HG03196 (cell line): ENCODE results near the gene PFKFB1.

Experiments used
- ATAC-seq: cut with Tn5 transposase; IDR thresholded peaks from one replicate; pipeline ENCODE4 v1.9.1; 2021; ENCODE audit not compliant: unreplicated experiment

PFKFB1 gene

DNA sequence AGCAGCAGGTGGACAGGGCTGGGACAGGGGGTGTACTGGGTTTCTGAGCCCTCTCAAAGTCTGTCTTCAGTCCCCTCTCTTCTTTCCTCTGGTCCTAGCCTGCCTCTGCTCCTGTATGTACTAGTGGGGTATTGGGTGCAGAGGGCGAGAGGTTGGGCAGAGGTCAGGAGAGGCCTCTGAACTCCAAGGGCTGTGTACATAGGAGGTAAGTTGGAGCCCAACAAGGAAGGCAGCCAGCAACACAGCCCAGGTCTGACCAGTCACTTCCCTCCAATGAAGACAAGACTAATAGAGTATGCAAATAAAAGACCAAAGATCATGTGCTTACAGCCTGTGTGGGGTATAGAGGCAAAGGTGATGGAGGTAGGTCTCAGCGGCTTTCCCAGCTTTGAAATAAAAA is at the start of gene PFKFB1:
Gene PFKFB1, minus strand, starts transcription at position 90 of the 400 bp plus-strand sequence. CDS start 181 bp downstream, outside the sequence.
- ATAC-seq: no peak

DNA sequence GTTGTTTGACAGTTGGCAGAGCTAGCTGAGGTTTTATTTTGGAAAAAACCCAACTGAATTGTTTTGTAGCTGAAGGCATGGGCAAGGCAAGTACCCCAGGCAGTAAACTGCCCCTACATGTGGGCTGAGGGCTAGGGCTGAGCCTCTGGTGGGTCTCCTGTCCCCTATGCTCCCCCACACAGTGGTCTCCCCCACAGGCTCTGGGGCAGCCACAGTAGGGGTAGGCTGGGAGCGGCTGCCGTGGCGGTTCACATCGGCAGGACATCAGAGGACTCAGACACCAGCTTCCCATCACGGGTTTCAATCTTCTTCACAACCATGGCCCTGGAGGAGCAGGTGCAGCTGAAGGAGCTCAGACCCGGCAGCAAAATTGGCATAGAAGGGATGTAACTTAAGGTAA is 47.5 kb upstream of the PFKFB1 start:
- ATAC-seq: no peak

DNA sequence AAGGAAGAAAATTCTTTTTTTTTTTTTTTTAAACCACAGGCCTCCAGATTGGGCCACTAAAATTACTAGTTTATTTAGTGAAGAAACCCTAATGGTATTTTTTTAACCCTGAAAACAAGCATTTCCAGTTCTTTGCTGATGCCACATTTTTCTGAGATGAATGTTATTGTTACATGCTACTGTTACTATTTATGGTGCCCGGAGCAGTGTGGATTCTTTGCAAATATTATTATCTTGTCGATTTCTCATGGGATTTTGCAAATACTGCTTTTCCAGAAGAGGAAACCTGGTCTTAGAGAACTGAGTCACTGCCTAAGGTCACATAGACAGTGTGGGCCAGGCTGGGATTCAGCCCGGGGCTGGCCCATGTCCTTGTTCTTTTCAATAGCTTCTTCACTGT is 45.5 kb upstream of the PFKFB1 start:
- no peak for ATAC-seq

- no peak for ATAC-seq
Measured at GRCh38 chrX:55033429-55033828, 39.4 kb upstream of the PFKFB1 start.

DNA sequence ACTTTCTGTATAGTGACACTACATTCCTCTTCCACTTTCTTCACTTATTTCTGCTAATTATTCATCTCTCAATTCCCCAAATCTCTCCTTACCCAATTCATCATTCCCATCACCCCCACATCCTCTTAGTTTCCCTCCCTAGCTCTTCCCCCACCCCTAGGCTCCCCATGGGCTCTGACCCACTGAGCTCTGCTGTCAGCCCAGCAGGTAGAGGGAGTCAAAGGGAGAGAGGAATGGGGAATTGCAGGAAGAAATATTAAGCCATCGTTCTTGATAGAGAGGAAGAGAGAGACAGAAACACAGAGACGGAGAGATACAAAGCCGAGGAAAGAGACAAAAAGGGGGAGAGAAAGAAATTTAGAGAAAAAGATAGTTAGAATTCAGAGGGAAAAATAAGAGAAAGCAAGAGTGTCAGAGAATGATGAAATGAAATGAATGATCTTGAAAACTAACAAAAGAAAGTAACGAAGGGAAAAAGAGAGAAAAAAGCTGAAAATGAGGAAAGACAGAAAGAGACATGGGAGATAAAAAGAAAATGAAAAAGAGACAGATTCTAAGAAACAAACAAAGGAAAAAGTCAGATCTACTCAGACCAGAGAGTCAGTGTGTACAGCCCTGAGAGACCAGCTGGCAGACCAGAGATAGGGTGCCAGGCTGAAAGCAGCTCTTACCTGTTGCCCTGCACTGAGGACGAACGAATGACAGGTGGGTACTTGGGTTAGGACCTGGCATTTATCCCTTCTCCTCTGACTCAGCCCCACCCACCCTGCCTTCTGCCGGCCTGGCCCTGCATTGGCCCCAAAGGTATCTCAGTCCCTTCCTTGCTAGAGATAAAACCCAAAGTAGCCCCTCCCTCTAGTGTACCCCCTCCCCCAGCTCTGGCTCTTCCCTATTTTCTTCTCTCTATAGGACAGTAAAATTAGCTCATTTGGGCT is 36.5 kb upstream of the PFKFB1 start, which contains the start of gene ALAS2:
Gene ALAS2, minus strand, starts transcription at position 707 of the 935 bp plus-strand sequence. CDS start 4,977 bp downstream, outside the sequence.
- no peak for ATAC-seq

DNA sequence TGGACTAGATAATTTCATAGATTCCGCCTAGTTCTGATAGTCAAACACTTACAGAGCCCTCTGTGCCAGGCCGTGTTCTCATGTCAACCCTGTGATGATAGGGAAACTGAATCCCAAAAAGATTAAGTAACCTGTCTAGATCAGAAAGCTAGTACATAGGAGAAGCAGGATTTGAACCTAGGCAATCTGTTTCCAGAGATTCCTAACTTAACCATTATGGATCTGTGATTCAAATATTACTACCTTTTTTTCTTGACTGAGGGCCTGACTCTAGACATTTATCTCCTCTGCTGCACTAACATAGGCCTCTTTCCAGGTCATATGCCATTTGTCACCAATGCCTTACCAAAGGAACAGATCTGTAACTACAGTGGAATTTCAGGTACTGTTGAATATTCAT is 35.3 kb upstream of the PFKFB1 start:
- no peak for ATAC-seq

GRCh38 chrX:55028611-55029010 is 34.6 kb upstream of the PFKFB1 start:
- ATAC-seq: no peak

DNA sequence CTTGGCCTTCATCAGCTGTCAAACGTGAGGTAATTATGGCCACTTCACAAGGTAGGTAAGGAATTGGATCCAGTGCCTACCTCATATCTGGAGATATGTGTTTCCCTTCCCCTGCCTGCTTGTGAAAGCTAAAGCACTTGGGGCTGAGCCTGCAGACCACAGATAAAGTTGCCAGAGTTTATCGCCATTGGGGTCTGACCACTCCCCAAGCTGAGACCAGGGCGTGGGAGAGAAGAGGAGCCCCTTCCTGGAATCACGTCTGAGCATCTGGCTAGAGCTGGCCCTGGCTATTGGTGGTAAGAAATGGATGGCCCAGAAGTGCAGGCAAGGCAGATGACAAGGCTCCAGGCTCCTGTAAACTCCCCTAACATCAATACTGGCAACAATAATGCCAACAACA is 34.1 kb upstream of the PFKFB1 start:
- ATAC-seq: no peak

DNA sequence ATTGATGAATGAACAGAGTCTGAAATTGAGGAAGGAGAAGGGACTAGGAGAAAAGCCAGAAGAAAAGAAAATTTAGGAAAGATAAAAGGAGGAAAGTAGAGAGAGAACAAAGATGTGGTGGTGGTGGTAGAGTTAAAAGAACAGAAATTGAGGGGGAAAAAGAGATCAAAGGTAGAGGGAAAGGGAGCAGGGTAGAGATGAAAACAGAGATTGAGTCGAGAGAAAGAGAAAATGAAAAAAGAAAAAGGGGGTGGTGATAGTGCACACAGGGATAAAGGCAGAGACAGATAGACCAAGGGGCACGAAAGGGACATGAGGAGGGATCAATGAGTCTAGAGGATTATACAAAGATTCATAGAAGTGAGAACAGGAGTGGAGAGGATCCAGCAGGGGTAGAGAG is 32.9 kb upstream of the PFKFB1 start:
- no peak for ATAC-seq

GRCh38 chrX:55026143-55026542 is 32.2 kb upstream of the PFKFB1 start:
- no peak for ATAC-seq

DNA sequence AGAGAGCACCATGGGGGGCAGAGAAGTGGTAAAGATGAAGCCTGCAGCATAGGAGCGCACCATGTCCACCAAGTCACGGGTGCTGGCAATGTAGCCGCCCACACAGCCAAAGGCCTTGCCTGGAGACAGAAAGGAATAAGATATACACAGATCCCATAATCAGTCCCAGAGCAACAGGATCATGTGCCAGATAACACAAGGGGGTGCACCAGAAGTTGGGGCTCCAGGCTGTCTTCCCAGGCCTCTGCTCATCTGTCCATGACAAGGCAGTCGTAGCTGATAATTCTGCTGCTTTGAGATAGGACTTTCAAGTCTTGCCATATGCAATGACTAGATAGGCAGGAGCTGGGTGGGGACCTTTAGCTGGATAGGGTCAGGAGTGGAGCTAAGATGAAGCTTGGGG is 20.9 kb upstream of the PFKFB1 start:
- no peak for ATAC-seq

GRCh38 chrX:55011294-55011693 is 17.3 kb upstream of the PFKFB1 start:
- no peak for ATAC-seq

- ATAC-seq: no peak
Measured at GRCh38 chrX:55008571-55009358, 14.8 kb upstream of the PFKFB1 start.

GRCh38 chrX:55007656-55008055 is 13.7 kb upstream of the PFKFB1 start:
- no peak for ATAC-seq

- ATAC-seq: no peak
Measured at GRCh38 chrX:55006827-55007621, 13.0 kb upstream of the PFKFB1 start.

DNA sequence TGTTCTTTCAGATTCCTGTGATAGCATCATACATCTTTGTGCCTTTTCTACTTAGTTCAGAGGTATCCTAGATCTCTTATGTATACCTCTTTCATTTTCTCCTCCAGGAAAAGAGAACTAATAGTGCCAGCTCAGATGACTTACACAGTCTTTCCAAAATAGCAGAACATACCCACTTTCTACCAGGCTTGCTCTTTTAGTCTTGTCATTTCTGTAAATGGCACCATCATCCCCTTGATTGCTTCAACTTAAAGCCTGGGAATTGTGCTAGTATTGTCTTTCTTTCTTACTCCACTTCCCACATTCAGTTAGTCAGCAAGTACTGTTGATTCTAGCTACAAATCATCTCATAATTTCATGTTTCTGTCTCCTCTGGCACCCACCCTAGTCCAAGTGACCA is 11.3 kb upstream of the PFKFB1 start:
- no peak for ATAC-seq

GRCh38 chrX:55004231-55004630 is 10.2 kb upstream of the PFKFB1 start:
- ATAC-seq: no peak

- ATAC-seq: peak; percentile 92
Measured at GRCh38 chrX:54999717-55000598, 6.0 kb upstream of the PFKFB1 start, which contains the start of gene APEX2. TSS of gene APEX2 (plus strand) at chrX:55000363. CDS start at chrX:55000423, 60 bp downstream.

DNA sequence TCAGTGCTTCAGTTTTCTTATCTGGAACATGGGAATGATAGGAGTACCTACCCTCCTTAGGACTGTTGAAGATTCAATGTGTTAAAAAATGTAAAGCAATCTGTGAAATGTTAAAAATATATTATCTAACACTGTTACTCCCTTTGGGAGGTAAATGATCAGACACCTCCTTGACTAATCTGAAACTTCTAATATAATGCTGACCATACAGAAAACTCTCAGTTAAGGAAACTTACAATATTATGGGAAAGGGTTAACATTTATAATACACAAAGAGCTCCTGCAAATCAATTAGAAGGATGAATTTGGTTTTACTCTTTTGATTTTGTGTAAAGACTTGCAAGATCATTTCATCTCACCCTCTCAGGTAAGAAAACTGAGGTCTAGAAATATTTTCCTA is 1.6 kb upstream of the PFKFB1 start:
- ATAC-seq: no peak
